Measurements from ENCODE around the gene CDYL.

- TF ChIP-seq TEAD4 (IDR thresholded peaks at IDR 0.05), result no peak
- no peak for TF ChIP-seq MAX (IDR thresholded peaks at IDR 0.05)
- TF ChIP-seq REST (IDR thresholded peaks at IDR 0.05; ENCODE audit: low read depth), result no peak
- no peak for TF ChIP-seq TAF1 (IDR thresholded peaks at IDR 0.05; ENCODE audit: low read depth)
- TF ChIP-seq TCF12 (IDR thresholded peaks at IDR 0.05; ENCODE audit: low read depth), result no peak
- TF ChIP-seq CEBPB (IDR thresholded peaks at IDR 0.05), result no peak
- no peak for TF ChIP-seq NFIC (IDR thresholded peaks at IDR 0.05)
- TF ChIP-seq, protein P1, sequence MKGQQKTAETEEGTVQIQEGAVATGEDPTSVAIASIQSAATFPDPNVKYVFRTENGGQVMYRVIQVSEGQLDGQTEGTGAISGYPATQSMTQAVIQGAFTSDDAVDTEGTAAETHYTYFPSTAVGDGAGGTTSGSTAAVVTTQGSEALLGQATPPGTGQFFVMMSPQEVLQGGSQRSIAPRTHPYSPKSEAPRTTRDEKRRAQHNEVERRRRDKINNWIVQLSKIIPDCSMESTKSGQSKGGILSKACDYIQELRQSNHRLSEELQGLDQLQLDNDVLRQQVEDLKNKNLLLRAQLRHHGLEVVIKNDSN (IDR thresholded peaks at IDR 0.05), result no peak
- TF ChIP-seq FOXM1 (IDR thresholded peaks at IDR 0.05; ENCODE audit: borderline replicate concordance, low read depth), result no peak
These were observed 72.3 kb downstream of the CDYL start for GRCh38 chr6:4848382-4849068.

Data from Ishikawa (cell line).